SIG-M5 (cell line): ENCODE results near the gene CHTF18.
"Not testable (repeated sequence)": the region's sequence is repeated elsewhere in the genome, so short reads cannot be mapped to it uniquely, and the experiment has no call there.

ENCODE experiments used
- DNase-seq: peaks from one replicate; lab custom pipeline; 2025; lab: John Stamatoyannopoulos, UW

Gene CHTF18

DNA sequence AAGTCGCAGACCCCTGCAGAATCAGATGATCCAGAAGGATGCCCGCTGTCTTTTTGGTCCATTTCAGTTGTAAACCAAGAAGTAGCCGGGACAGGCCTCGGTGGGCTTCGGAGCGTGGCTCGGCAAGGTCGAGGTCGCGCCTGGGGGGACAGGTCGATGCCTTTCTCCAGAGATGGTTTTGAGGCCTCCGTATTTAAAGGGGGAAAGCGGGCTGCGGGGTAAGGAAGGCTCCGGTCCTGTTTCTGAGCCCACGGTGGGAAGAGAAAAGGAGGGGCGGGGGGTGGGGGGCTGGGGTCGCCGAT lies 19.6 kb downstream of the CHTF18 start:
- DNase-seq: no peak

- DNase-seq: no peak
Measured at GRCh38 chr16:813204-813915, 24.9 kb downstream of the CHTF18 start.

GRCh38 chr16:813916-814412 lies 25.5 kb downstream of the CHTF18 start:
- DNase-seq: no peak

DNA sequence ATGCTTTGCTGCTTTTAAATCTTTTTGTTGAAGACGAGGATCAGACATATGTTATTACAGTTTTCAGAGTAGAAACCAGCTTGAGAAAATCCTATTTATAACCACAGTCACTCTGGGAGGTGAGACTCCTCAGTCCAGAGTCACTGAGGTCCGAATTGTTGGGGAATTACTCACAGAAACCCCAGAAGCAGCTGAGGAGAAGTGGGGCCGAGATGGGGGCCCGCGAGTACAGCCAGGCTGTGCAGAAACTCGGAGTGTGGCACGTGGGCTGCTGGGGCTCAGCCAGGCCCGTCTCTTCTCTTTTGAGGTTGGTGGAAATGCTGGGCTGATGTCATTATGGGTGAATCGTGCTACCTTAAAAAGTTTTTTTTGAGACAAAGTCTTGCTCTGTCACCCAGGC lies 26.6 kb downstream of the CHTF18 start:
- DNase-seq: no peak

DNA sequence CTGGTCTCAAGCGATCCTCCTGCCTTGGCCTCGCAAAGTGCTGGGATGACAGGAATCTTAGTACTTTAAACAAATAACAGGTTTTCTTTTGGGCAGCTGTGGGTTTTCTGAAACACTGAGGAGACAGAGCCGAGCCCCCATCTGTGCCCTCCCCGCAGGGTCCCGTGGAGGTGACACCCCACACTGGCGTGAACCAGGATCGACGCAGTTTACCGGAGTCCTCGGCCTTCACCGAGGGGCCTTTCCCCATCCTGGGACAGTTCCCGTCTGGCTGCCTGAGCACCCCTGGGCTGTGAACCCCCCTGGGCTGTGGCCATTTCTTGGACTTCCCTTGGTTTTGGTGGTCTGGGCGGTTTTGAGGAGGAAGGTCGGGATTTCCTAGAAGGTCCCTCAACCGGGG lies 27.4 kb downstream of the CHTF18 start:
- DNase-seq: no peak

DNA sequence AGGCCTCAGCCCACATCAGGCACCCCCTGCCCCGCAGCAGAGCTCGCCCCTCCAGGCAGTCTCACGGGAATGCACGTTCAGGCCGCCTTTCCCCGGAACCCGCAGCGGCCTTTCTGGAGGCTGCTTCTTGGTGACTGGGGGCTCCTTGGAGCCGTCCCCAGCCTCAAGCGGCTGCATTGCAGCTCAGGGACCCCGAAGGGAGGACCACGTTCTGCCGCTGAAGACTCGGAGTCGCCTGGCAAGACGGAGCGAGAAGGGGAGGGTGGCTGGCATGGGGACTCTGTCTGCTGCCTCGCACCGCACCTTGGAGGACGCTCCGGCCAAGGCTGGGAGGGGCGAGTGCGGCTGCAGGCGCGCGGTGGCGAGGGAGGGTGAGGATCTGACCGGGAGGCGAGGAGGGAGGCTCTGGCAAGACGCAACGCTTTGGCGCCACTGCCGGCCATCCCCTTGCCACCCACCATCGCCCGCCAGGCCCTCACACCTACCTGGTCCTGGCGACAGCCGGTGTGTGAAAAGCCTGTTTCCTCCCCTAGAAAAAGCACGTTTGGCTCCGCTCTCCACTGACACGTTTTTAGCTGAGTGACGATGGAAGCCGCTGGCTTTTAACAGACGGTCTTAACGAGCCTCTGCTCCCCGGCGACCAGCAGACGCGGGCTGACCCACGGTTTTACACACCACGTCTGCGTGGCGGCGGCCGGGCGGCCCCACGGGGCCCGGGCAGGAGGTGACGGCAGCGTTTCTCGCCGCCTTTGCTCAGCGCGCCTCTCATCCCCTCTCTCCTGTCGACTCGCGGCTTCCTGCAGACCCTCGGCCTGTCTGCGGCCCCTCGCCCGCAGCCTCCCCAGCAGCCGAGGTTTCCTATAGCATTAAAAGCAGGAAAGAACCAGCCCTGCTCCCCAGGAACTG lies 28.8 kb downstream of the CHTF18 start:
- no peak for DNase-seq

GRCh38 chr16:818132-818531 lies 29.7 kb downstream of the CHTF18 start:
- DNase-seq: no peak

- no peak for DNase-seq
Measured at GRCh38 chr16:818592-818991, 30.2 kb downstream of the CHTF18 start.

DNA sequence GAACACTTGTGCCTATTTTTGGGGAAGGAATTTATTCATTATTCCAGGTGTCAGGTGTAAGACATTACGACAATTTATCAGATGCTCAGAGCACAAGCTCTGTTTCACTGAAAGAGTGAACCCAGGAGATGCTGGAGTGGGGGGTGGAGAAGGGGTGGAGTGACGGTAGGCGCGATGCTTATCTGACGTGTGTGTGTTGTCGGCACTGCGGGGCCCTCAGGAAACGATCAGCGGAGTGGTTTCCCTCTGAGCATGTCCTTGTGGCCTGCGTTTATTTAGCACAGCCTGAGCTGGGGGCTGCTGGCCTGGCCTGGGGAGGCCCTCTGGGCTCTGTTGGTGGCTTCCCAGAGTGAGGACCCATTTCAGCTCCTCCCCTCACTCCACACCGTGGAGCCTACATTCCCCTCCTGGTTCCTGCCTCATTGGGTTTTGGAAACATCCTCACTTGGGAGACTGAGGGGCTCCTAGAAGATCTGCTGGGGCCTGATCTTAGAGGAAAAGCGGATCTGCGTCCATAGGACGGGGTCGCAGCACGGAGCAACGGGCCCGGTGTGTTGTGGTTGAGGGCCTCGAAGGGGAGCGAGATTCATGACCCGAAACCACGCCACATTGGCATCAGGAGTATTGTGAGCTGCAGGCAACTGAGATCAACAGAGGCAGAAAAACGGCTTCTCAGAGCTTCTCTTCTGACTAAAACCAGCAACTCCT lies 31.1 kb downstream of the CHTF18 start:
- DNase-seq: no peak

DNA sequence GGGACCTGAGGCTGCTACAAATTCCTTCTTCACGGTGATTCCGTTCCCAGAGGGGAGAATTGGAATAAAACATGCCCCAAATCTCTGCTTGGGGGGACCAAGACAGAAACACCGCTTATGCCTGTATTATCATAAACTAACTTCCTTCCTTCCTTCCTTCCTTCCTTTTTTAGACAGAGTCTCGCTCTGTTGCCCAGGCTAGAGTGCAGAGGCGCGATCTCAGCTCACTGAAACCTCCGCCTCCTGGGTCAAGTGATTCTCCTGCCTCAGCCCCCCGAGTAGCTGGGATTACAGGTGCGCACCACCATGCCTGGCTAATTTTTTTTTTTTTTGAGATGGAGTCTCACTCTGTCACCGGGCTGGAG lies 31.6 kb downstream of the CHTF18 start:
- not testable (repeated sequence) for DNase-seq

DNA sequence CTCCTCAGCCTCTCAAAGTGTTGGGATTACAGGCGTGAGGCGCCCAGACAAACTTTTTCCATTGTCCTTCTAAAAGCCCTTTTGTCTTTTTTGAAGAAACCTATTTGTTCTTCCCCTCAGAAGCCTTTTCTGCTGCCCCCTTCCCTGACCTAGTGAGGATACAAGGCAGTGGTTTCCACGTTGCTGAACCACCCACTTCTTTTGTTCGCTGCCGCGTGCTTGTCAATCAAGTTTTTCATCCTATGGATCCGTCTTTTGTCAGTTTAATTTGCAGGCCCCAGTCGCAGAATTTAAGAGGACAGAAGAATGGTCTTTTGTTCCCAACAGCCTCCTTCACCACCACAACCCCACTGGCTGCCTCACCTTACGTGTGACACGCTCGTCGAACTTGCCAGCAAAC lies 32.3 kb downstream of the CHTF18 start:
- no peak for DNase-seq

GRCh38 chr16:821751-822150 lies 33.3 kb downstream of the CHTF18 start:
- no peak for DNase-seq

- no peak for DNase-seq
Measured at GRCh38 chr16:822174-822908, 33.9 kb downstream of the CHTF18 start.

- no peak for DNase-seq
Measured at GRCh38 chr16:822909-823297, 34.5 kb downstream of the CHTF18 start.

GRCh38 chr16:824194-824593 lies 35.8 kb downstream of the CHTF18 start:
- no peak for DNase-seq

DNA sequence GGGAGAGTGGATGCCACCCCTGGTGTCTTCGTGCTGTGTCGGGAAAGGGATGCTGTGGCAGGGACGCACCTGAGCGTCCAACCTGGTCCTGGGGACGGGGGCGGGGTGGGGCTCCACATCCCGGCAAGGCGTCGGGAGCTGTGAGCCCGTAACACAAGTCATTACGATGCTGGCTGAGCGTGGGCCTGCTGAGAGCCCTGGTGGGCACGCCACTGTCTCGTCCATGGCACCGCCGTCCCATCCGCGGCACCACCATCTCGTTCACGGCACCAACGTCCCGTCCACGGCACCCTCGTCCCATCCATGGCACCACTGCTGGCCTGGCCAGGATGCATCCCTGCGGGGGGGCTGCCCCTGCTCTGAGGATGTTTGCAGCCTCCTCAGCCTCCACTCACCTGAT lies 36.2 kb downstream of the CHTF18 start:
- no peak for DNase-seq

- DNase-seq: no peak
Measured at GRCh38 chr16:825341-826061, 37.1 kb downstream of the CHTF18 start.

GRCh38 chr16:827513-827912 lies 39.1 kb downstream of the CHTF18 start:
- no peak for DNase-seq

DNA sequence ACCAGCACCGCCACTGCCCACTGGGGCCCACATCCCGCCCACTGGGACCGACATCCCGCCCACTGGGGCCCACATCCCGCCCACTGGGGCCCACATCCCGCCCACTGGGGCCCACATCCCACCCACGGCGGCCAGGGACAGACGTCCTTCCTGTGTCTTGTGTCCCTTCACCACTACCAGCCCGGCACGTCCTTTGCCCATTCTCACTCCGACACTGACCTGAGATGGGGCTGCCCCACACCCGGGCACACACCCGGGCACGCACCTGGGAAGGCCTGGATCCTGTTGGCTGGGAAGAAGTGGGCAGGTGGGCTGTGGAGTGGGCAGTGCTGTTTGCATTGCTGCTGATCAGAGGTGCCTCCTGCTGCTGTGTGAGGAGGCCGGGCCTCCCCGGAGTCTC lies 40.5 kb downstream of the CHTF18 start:
- no peak for DNase-seq

DNA sequence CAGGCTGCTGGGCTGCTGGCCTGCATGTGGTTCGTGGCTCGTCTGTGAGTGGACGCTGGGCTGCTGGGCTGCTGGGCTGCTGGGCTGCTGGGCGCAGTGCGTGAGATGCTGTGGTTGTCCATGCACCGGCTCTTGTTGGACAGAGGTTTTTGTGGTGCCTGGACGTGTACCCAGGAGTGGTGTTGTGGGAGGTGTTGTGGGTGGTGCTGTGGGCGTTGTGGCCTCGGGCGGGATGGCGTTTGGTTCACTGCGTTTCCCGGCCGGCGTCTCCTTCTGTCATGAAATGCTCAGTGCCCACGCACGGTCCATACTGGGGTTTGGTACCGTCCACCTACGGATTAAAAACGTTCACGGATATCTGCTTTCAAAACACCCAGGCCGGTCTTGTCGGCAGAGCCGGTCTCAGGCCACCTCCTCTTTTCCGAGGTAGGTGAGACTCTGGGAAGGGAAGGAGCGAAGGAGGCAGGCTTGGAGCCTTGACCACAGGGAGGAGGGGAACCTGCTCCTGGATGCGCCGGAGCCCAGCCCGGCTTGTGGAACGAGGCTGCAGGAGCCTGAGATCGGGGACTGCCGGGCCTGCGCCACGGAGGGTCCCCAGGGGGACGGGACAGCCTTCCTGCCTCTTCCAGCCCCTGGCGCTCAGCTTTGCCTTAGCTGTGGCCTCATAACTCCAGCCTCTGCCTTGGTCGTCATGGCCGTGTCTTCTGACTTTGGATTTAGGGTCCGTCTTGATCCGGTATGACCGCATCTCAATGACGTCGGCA lies 41.9 kb downstream of the CHTF18 start:
- no peak for DNase-seq
